GM18519 (cell line): ENCODE results near the gene PDGFA.

Experiments
- ATAC-seq: cut with Tn5 transposase; IDR thresholded peaks from one replicate; pipeline ENCODE4 v1.9.1; 2021; ENCODE audit warnings: mild to moderate bottlenecking, moderate library complexity; ENCODE audit not compliant: unreplicated experiment, low FRiP score

The PDGFA gene

GRCh38 chr7:451255-452225 lies 68.1 kb downstream of the PDGFA start:
- no peak for ATAC-seq

GRCh38 chr7:450741-451140 lies 68.9 kb downstream of the PDGFA start:
- no peak for ATAC-seq

- ATAC-seq: no peak
Measured at GRCh38 chr7:450036-450435, 69.6 kb downstream of the PDGFA start.

- no peak for ATAC-seq
Measured at GRCh38 chr7:449324-450019, 70.2 kb downstream of the PDGFA start.

GRCh38 chr7:447523-447922 lies 72.1 kb downstream of the PDGFA start:
- no peak for ATAC-seq
